Central memory CD4-positive, alpha-beta T cell (primary cell): ENCODE measurements around the gene NBDY.

ENCODE experiments used
- DNase-seq: peaks from one replicate; pipeline ENCODE4 v3.0.0; 2022

NBDY gene

DNA sequence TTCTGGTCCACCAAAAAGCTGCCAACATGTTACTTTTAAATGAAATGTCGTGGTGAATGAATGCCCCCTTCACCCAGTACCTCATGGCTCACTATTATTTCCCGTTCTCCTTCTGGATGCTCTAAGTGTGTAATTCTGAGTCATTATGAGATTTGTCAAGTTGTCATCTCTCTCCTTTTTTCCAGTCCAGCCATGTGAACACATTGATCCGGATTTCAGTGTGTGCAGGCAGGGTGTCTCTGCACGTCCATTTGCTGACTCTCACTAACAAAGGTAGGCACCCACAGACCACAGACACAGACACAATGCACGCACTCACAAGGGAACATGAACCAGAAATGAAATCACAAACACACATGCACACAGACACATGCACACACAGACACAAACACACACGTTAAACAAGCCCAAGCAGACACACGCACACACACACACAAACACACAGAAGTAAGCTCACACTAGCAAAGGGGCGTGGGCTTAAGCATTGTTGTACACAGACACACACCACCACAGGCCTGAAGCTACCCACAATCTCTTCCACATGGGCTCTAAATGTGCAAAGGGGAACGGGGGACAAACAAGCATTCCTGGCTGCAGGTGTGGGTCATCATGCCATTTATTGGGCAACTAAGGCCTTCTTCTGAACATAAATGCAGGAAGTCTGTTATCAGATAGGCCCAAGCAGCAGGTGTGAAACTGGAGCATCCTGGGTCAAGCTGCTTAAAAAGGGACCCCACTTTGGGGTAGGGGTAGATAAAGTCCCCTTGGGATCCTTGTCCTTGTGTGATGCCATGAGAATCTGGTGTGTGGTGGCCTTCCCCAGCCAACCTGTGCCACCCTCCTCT is 58.1 kb downstream of the NBDY start:
- no peak for DNase-seq

DNA sequence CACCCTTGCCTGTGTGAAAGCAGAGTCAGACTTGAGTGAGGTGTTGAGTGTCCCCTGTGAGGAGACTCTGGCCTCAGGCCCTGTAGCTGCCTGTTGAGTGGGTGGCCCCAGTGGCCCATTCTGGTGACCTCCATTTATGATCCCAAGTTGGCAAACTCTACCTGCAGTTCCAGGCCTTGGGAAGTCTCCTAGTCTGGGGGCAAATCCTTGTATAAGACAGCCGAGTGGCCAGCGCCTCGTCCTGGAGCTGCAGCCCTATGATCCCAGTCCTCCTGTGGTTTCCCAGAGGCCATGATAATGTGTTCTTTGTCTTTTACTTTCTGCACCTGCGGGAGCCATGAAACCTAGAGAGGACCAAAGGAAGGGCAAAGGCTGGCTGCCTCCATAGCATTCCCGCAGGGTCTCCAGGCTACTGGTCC is 58.7 kb downstream of the NBDY start:
- DNase-seq = no peak

DNA sequence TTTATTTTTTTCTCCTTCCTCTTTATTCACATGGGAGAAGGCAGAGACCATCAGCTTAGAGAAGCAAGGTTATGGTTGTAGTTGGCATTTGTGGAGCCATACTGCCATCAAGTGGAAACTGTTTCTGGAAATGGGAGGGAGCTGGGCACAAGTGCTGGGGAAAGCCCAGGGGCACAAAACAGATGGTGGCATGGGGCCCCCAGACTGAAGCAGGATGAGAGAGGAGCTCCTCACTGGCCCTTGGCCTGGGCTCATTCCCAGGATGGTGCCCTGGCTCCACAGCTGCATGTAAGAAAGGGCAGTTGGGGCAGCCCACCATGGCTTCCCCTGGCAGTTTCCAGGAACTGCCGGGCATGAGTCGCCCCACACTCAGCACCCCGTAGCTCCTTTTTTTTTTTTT is 59.2 kb downstream of the NBDY start:
- no peak for DNase-seq

- no peak for DNase-seq
Measured at GRCh38 chrX:56788717-56789122, 59.7 kb downstream of the NBDY start.

DNA sequence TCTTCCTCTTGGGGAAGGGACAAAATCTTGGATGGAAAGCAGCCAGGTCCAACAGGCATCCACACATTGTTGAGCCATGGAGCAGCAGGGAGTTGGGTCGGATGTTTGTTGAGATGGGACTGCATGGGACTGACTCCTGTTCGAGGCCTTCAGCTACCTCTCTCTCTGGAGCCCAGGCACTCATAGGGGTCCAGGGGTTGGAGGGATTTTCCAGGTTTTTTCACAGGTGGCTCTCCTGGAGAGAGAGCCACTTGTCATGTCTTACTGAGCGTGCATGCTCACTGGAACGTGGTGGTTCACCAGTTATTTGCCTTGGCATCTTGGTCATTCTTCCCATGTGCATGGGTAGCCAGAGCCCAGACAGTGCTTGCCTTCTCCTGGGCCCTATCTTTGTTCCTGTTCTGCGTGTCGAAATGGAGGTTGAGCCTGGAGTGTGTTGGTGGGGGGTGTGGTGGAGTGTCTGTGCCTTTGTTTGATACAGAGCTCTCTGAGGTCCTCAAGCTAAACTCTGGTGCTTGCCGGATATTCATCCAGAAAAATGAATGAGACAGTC is 60.6 kb downstream of the NBDY start:
- DNase-seq = no peak

- DNase-seq = no peak
Measured at GRCh38 chrX:56790778-56791177, 61.7 kb downstream of the NBDY start.

- DNase-seq = no peak
Measured at GRCh38 chrX:56791456-56791855, 62.4 kb downstream of the NBDY start.

- DNase-seq = no peak
Measured at GRCh38 chrX:56792270-56793111, 63.4 kb downstream of the NBDY start.

- no peak for DNase-seq
Measured at GRCh38 chrX:56793112-56793430, 64.0 kb downstream of the NBDY start.

- no peak for DNase-seq
Measured at GRCh38 chrX:56793521-56794320, 64.7 kb downstream of the NBDY start.

- DNase-seq = no peak
Measured at GRCh38 chrX:56794404-56795230, 65.6 kb downstream of the NBDY start.

DNA sequence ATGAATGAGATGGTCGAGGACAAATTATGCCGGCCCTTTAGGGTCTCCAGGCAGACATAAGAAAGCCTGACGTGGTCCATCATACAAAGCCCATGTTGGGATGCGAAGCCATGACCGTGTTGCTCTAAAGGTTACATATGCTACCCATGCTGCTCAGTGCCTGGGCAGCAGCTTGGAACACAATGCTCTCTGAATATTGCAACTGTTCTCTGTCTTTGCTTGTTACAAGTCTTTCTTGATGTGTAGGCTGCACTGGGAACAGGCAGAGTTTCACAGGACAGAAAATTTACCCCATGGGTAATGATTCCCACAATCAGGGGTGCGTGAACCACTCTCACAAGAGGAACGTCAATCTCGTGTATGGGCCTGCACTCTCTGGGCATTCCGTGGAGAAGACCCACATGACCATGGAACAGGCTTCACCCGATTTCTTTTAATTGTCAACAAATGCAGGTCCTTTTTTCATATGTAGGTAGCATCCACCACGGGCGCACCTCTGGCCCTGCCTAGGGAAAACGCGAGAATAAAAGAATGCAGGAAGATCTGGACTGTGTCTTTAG is 66.3 kb downstream of the NBDY start:
- no peak for DNase-seq

DNA sequence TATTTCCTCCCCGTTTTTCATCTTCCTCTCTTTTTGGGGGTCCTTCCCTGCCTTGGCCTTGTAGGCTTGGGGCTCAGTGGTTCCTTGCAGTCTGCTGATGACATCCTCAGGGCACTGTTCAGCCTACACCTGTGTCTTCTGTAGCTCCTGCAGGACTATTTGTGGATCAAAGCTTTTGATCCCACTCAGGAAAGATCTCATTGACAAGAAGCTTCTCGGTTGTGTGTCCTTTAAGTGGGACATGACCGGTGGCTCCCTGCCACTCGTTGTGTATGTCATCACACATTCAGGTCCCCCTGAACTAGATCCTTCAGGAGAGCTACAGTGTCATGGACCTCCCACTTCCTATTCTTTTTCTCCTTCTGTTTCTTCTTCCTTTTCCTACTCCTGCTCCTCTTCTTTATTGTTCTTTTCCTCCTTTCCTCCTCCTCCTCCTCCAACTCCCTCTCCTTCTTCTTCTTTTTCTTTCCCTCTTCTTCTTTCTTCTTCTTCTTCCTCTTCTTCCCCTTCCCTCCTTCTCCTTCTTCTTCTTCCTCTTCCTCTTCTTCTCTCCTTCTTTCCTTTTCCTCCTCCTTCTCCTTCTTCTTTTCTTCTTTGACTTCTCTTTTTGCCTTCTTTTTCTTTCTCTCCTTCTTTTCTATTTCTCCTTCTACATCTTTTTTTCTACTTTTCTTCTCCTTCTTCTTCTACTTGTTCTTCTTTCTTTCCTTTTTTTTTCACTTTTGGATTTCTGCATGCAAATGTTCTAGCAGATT is 67.8 kb downstream of the NBDY start:
- no peak for DNase-seq

- DNase-seq = no peak
Measured at GRCh38 chrX:56797574-56798338, 68.7 kb downstream of the NBDY start.

- no peak for DNase-seq
Measured at GRCh38 chrX:56798339-56798711, 69.3 kb downstream of the NBDY start.

DNA sequence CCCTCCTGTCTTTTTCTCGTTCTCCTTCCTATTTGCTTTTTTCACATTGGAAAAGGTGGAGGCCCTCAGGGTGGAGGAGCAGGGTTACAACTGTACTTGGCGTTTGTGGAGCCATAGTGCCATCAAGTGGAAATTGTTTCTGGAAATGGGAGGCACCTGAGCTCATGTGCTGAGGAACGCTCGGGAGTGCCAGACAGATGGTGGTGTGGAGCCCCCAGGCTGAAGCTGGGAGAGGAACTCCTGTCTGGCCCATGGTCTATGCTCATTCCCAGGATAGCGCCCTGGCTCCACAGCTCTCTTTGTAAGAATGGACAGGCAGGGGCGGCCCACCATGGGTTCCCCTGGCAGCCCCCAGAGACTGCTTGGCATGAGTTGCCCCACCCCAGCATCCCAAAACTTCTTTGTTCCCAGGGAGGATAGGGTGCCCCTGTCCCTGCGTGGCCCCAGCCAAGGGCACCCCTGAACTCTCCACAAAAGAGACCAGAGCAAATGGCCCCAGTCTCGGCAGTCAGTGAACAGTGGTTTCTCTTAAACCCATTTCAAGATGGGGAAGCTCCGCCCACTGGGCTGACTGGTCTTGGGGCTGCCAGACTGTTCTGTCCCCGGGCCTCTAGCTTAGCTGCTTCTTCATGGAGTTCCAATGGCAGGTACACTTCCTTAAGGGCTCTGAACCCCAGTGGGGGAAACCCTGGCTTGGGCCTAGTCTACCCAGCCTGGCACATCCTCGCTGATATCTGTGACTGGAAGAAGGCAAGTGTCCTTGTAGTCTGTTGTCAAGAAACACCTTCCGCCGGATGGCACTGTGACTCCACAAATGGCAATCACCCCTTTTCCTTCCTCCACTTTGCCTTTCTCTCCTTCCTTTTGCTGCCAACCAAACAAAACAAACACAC is 70.1 kb downstream of the NBDY start:
- DNase-seq = no peak

GRCh38 chrX:56800307-56800706 is 71.3 kb downstream of the NBDY start:
- DNase-seq = no peak

DNA sequence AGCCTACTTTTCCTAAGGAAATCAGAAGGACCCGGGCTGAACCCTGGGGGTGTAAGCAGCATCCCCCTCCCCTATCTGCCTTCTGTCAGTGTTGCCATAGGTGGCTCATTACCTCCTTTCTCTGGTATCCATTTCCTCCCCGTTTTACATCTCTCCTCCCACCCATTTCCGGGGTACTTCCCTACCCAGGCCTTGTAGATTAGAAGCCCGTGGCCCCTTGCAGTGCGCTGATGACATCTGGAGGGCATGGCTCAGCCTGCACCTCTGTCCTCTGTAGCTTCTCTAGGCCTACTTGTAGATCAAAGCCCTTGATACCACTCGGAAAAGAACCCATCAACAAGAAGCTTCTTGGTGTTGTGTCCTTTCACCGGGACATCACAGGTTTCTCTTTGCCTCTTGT is 71.8 kb downstream of the NBDY start:
- DNase-seq = peak; percentile 69

DNA sequence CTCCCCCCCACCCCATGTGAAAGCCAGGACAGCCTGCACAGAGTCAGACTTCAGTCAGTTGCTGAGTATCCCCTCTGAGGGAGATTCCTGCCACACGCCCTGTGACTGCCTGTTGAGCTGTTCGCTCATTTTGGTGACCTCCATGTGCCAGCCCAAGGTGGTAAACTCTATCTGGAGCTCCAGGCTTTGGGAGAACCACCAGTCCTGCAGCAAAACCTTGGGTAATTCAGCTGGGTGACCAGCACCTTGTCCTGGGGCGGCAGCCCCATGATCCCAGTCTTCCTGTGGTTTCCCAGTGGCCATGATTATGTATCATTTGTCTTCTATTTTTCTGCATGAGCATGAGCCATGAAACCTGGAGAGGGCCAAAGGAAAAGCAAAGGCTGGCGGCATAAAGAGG is 73.4 kb downstream of the NBDY start:
- no peak for DNase-seq
